Ovary (tissue), 9 donors: ENCODE data around the gene CIROP. TPM values are rescaled to one million over a fixed set of nuclear protein-coding genes. Genes with fewer than 3 reads are reported as not detected.

Source experiments
- DNase-seq, 5 donors: peaks; one replicate each; pipeline ENCODE4 v3.0.0-alpha.2; 2019 to 2020
- H3K27ac ChIP-seq, 2 donors: fragments of 200-600 bp; one replicate each; pipeline versions ENCODE4 v1.5.1 to v1.8.0; 2019 to 2022
- H3K27me3 ChIP-seq: fragments of 200-600 bp; one replicate; pipeline ENCODE4 v1.8.0; 2022
- H3K36me3 ChIP-seq: fragments of 200-600 bp; sonication (generic); one replicate; pipeline ENCODE4 v1.5.1; 2019
- H3K4me1 ChIP-seq: one replicate; pipeline ENCODE4 v1.8.1; 2013; ENCODE audit warnings: mild to moderate bottlenecking, moderate library complexity; ENCODE audit not compliant: insufficient read depth
- H3K4me3 ChIP-seq: fragments of 200-600 bp; sonication (generic); one replicate; pipeline ENCODE4 v1.5.1; 2017
- H3K9me3 ChIP-seq, 2 donors: fragments of 200-600 bp in 1 of 2; sonication (generic) in 1 of 2; one replicate each; pipeline versions ENCODE4 v1.5.1 to v1.8.1; 2013 to 2019; ENCODE audit warnings: mild to moderate bottlenecking in 1 of 2, moderate library complexity in 1 of 2
- CTCF ChIP-seq, 3 donors: fragments of 450-650 bp in 2 of 3; fragments of 200-600 bp in 1 of 3; IDR thresholded peaks; one replicate each; pipeline versions ENCODE4 v1.5.1 to v1.8.0; 2016 to 2022; ENCODE audit warnings: antibody characterized with exemption in 3 of 3, mild to moderate bottlenecking in 1 of 3
- EP300 ChIP-seq: sonication (generic); formaldehyde crosslinking; IDR thresholded peaks from one replicate; pipeline ENCODE4 v1.6.1; 2017; ENCODE audit warnings: antibody characterized with exemption
- POLR2A ChIP-seq: fragments of 450-650 bp; IDR thresholded peaks from one replicate; pipeline ENCODE4 v1.6.1; 2017; ENCODE audit warnings: antibody characterized with exemption, mild to moderate bottlenecking, moderate library complexity
- WGBS, 3 donors: extraction: QIAGEN DNeasy Blood & Tissue Kit in 1 of 3; methylation state at CpG; one replicate each; pipeline versions ENCODE4 v1.1.5 to v1.1.7; 2013 to 2017; 5-methylcytosine and 5-hydroxymethylcytosine counted together
- intact Hi-C, 4 donors: fragments of 100-400 bp; cut with DNase I; formaldehyde crosslinking; loops; one replicate each; pipeline versions ENCODE4 v1.11.0 to v1.15.1; 2022 to 2023
- polyA plus RNA-seq, 2 donors: library from polyadenylated mRNA; stranded (reverse); fragments of 200-250 nt in 1 of 2; fragments of 350-450 nt in 1 of 2; fragmentation: Illumina TruSeq in 1 of 2; extraction: RNeasy Lipid Tissue Mini Kit (QIAGEN cat#74804) in 1 of 2; gene quantifications; one replicate each; pipeline ENCODE4 v1.2.3, GENCODE V29; 2013 to 2014
- total RNA-seq, 7 donors: library from RNA; depleted of rRNA in 2 of 7; stranded (reverse); fragments of >200 nt in 2 of 7; fragmentation: NEBNext Ultra II Directional in 3 of 7; extraction: Animal tissue kit (Norgen Biotek cat#: 25700) in 3 of 7; gene quantifications; one replicate each; pipeline versions ENCODE4 v1.1.0 to v1.2.4, GENCODE V29; 2016 to 2023
- donor health status: DM: no; HTN: no; CAD: no; lungs with moderate emphysema.
- donor health status: DM: no; HTN: no; CAD: no.
- donor health status: Bipolar disorder and iron deficiency.
- donor health status: DM: yes; HTN: yes; CAD: no.
- donor health status: DM: no; HTN: no; CAD: no.
- donor health status: DM: yes; HTN: yes; CAD: no.

The CIROP gene
- total and polyA plus RNA-seq, 9 donors, result not detected

GRCh38 chr14:23105348-23105824 is 597 bp upstream of the CIROP start:
- intact Hi-C loops, result no loop called here
- TF ChIP-seq EP300, result no peak
- TF ChIP-seq POLR2A, result no peak
- no peak for TF ChIP-seq CTCF (IDR thresholded peaks at IDR 0.05)
- DNase-seq, result no peak
- Histone ChIP-seq H3K4me3 (no peak overlapping the region), H3K9me3 (no peaks in the 10 kb centered on the region), H3K27me3 (no peaks in the 10 kb centered on the region), H3K36me3 (no peaks in the 10 kb centered on the region), H3K27ac (no peak overlapping the region), H3K4me1 (no peaks in the 10 kb centered on the region)
- 84 to 94% (median 89%) methylated on average over 4 of the region's 4 CpGs for WGBS, 3 donors

- no peaks in the 10 kb centered on the region for H3K36me3 ChIP-seq
- no peaks in the 10 kb centered on the region for H3K9me3 ChIP-seq
- no peaks in the 10 kb centered on the region for H3K4me1 ChIP-seq
- no peak for DNase-seq
- H3K27me3 ChIP-seq, result no peaks in the 10 kb centered on the region
- no peak overlapping the region for H3K4me3 ChIP-seq
- no peak overlapping the region for H3K27ac ChIP-seq
- intact Hi-C loops, result no loop called here
- whole genome bisulfite sequencing, 3 donors, result 78 to 82% (median 79%) methylated on average over 6 of the region's 6 CpGs
- no peak for TF ChIP-seq POLR2A
Measured at GRCh38 chr14:23104070-23104590, 659 bp downstream of the CIROP start.

- Histone ChIP-seq H3K4me1 (no peaks in the 10 kb centered on the region), H3K4me3 (no peak overlapping the region), H3K36me3 (no peaks in the 10 kb centered on the region), H3K27ac (no peak overlapping the region), H3K9me3 (no peaks in the 10 kb centered on the region), H3K27me3 (no peaks in the 10 kb centered on the region)
- no peak for DNase-seq
- intact Hi-C loops, result no loop called here
- WGBS, 3 donors, result 63 to 84% (median 68%) methylated on average over 4 of the region's 4 CpGs
- TF ChIP-seq CTCF (IDR thresholded peaks at IDR 0.05) (no peak), EP300 (no peak), POLR2A (no peak)
Measured at GRCh38 chr14:23103581-23103980, 1.2 kb downstream of the CIROP start.

- Histone ChIP-seq H3K36me3 (no peaks in the 10 kb centered on the region), H3K27me3 (no peaks in the 10 kb centered on the region), H3K9me3 (no peaks in the 10 kb centered on the region), H3K27ac (no peak overlapping the region), H3K4me1 (no peaks in the 10 kb centered on the region), H3K4me3 (no peak overlapping the region)
- no peak for TF ChIP-seq CTCF (IDR thresholded peaks at IDR 0.05)
- TF ChIP-seq POLR2A, result no peak
- no peak for TF ChIP-seq EP300
- DNase-seq, result no peak
- intact Hi-C loops, result no loop called here
- WGBS, 3 donors, result 92 to 95% (median 92%) methylated on average over 2 of the region's 2 CpGs
Measured at GRCh38 chr14:23102801-23103200, 2.0 kb downstream of the CIROP start.

- Histone ChIP-seq H3K9me3 (no peaks in the 10 kb centered on the region), H3K4me1 (no peaks in the 10 kb centered on the region), H3K27ac (no peak overlapping the region), H3K4me3 (no peak overlapping the region), H3K27me3 (no peaks in the 10 kb centered on the region), H3K36me3 (no peaks in the 10 kb centered on the region)
- intact Hi-C loops, result no loop called here
- DNase-seq, result no peak
- TF ChIP-seq POLR2A (no peak), CTCF (IDR thresholded peaks at IDR 0.05) (no peak), EP300 (no peak)
- WGBS, 3 donors, result 39 to 48% (median 39%) methylated on average over 10 of the region's 10 CpGs
Measured at GRCh38 chr14:23101986-23102625, 2.7 kb downstream of the CIROP start.
